Measurements from ENCODE around the gene ABCB10.
"Not testable (repeated sequence)": the region's sequence is repeated elsewhere in the genome, so short reads cannot be mapped to it uniquely, and the experiment has no call there.

GRCh38 chr1:229511625-229512024 is 46.9 kb downstream of the ABCB10 start:
- not testable (repeated sequence) for TF ChIP-seq CTCF, POLR2A (IDR thresholded peaks at IDR 0.05)

Measured in lower leg skin (tissue), 3 donors.